ENCODE data around the gene DEGS2.

Gene DEGS2

GRCh38 chr14:100108042-100108825, 51.2 kb downstream of the DEGS2 start:
- DNase-seq: peak; percentile 81

GRCh38 chr14:100107236-100107635, 52.2 kb downstream of the DEGS2 start:
- no peak for DNase-seq

GRCh38 chr14:100106250-100107112, 53.0 kb downstream of the DEGS2 start:
- peak; percentile 61 for DNase-seq

GRCh38 chr14:100105357-100106169, 53.9 kb downstream of the DEGS2 start:
- DNase-seq: no peak

GRCh38 chr14:100104523-100105300, 54.7 kb downstream of the DEGS2 start:
- DNase-seq: no peak

GRCh38 chr14:100104006-100104352, 55.5 kb downstream of the DEGS2 start:
- DNase-seq: no peak

- no peak for DNase-seq
These were observed 56.0 kb downstream of the DEGS2 start for GRCh38 chr14:100103250-100104005.

GRCh38 chr14:100102156-100102785, 57.2 kb downstream of the DEGS2 start:
- no peak for DNase-seq

GRCh38 chr14:100100032-100100703, 59.3 kb downstream of the DEGS2 start:
- DNase-seq: no peak

- DNase-seq: no peak
These were observed 61.3 kb downstream of the DEGS2 start for GRCh38 chr14:100098171-100098570.

- DNase-seq: no peak
These were observed 62.8 kb downstream of the DEGS2 start for GRCh38 chr14:100096656-100097055.
